Stimulated activated CD8-positive, alpha-beta memory T cell treated with anti-CD3 and anti-CD28 coated beads, Interleukin-4, amount 100 ng/mL, for 48 hours (primary cell): Measurements from ENCODE around the gene GPR78.
"Not testable (repeated sequence)": the region's sequence is repeated elsewhere in the genome, so short reads cannot be mapped to it uniquely, and the experiment has no call there.

Experiments used
- DNase-seq: peaks from one replicate; pipeline ENCODE4 v3.0.0-alpha.2; 2020

The GPR78 gene

DNA sequence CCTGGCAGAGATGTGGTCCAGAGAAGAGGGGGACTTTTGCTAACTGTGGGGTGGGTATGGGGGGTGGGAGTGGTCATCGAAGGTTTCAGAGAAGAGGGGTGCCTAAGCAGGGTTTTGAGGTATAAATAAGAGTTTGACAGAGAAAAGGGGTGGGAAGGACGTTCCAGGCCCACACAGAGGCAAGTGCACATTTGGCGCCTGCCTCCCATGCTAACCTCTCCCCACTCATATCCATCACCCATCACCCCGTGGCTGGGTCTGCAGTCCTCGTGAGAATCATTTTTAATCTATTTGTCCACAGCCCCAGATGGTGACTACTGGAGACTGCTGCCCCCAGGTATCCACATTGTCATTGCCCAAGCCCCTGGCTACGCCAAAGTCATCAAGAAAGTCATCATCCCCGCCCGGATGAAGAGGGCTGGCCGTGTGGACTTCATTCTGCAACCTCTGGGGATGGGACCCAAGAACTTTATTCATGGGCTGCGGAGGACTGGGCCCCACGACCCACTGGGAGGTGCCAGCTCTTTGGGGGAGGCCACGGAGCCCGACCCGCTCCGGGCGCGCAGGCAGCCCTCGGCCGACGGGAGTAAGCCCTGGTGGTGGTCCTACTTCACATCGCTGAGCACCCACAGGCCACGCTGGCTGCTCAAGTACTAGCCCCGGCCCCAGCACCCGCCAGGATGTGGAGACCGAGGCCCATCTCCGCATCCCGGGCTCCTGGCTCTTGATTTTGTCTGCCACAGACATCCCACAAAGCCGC, 38.9 kb downstream of the GPR78 start:
- no peak for DNase-seq

DNA sequence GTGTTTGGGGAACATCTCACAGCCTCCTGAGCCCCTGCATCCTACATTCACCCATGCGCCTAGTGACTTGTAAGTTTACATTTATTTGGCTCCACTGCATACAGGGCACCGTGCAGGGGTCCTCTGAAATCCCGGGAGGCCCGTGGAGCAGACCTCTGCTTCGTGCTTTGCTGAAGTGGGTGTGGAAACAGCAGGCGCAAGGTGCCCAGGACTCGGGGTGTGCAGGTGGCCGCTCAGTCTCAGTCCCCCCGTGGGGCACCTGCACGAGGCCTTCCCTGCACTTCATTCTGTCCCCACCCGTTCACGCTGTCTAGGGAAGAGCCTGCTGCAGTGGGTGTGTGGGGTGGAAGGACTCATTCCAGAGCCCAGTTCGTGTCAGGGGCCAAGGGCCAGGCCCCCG, 40.9 kb downstream of the GPR78 start:
- not testable (repeated sequence) for DNase-seq

- not testable (repeated sequence) for DNase-seq
Measured at GRCh38 chr4:8624601-8625272, 44.5 kb downstream of the GPR78 start.

DNA sequence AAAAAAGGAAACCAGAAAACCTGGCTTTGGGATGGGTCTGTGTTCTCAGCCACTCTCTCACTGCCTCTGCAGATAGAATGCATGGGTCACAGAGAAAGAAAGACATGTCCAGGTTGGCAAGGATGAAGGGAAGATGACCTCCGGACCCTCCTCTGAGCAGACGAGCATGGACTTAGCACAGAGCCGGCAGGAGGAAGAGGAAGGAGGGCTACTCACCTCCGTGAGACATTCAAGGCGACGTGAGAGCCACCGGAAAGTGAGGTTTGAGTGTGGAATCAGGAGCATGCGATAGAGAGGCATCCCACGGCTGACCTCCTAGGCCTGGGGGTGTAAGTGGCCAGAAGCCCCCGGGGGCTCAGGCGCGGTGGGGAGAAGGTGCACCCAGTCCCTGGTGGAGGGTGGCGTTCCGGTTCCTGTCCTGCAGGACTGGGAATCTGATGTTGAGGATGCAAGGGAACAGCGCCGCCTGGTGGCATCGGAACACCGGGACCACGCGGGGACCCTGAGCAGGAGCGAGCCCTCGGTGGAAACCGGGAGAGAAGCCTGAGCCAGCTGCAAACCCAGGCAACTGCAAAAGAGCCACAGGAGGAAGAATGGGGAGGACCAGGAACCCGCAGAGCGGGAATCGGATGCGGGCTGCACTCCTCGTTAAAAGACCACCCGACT, 50.2 kb downstream of the GPR78 start:
- not testable (repeated sequence) for DNase-seq

GRCh38 chr4:8631896-8632295, 51.7 kb downstream of the GPR78 start:
- DNase-seq = not testable (repeated sequence)

DNA sequence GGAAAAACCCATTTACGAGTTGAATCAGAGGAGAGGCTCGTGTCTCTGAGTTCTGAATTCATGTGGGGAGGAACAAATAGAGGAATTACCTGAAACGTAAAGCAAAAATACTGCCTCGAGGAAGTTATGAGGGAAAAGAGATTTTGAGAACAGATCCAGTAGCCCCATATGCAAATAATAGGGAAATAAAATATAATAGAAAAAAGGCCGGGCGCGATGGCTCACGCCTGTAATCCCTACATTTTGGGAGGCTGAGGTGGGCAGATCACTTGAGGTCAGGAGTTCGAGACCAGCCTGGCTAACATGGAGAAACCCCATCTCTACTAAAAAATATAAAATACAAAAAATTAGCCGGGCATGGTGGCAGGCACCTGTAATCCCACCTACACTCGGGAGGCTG, 54.6 kb downstream of the GPR78 start:
- DNase-seq = not testable (repeated sequence)

DNA sequence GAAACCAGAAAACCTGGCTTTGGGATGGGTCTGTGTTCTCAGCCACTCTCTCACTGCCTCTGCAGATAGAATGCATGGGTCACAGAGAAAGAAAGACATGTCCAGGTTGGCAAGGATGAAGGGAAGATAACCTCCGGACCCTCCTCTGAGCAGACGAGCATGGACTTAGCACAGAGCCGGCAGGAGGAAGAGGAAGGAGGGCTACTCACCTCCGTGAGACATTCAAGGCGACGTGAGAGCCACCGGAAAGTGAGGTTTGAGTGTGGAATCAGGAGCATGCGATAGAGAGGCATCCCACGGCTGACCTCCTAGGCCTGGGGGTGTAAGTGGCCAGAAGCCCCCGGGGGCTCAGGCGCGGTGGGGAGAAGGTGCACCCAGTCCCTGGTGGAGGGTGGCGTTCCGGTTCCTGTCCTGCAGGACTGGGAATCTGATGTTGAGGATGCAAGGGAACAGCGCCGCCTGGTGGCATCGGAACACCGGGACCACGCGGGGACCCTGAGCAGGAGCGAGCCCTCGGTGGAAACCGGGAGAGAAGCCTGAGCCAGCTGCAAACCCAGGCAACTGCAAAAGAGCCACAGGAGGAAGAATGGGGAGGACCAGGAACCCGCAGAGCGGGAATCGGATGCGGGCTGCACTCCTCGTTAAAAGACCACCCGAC, 55.8 kb downstream of the GPR78 start:
- DNase-seq = not testable (repeated sequence)
